ENCODE data around the gene ANGPTL2. TPM values are rescaled to one million over a fixed set of nuclear protein-coding genes. Genes with fewer than 3 reads are reported as not detected.

Gene ANGPTL2
- total RNA-seq, 1 donor from 2014 or later, result 41.4 TPM

DNA sequence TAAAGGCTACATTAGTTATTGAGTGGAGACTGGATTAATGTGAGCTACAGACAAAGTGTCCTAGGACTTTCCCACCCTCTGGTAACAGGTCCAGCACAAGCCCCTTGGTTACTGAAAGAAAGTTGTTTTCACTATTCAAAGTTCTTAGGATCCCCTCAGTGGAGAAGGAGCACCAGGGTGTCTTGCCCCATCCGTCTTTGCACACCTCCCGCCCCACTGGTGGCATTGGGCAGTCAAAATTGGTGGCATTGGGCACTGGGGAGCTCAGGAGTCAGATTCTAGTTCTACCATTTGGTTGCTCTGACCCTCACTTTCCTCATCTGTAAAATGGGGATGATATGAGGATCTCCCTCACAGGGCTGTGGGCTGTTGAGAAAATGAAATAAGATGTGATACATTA is 2.4 kb upstream of the ANGPTL2 start:
- intact Hi-C loops (cut with DNase I), result loop anchor here (5.0 kb wide), 1 partner anchor 92 kb away; no protein-coding TSS in a partner anchor
- peak; percentile 59 for DNase-seq (ENCODE audit: low spot score)

DNA sequence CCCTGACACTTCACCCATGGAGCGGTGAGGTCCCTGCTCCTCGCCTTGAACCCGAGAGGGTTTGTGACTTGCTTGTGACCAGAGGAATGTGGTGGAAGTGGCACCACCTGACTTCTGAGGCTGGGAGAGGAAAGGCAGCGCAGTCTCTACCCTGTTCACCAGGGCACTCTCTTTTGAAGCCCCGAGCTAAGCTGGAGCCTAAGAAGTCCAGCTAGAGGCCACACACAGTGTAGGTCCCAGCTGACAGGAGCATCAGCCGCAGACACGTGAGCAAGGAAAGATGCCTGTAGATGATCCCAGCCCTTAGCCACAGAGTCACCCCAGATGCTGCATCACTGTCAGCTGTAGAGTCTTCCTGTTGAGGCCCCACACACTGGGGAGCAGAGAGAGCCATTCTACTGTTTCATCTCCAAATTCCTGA is 1.7 kb upstream of the ANGPTL2 start:
- intact Hi-C loops (cut with DNase I), result loop anchor here (5.0 kb wide), 1 partner anchor 92 kb away; no protein-coding TSS in a partner anchor
- peak; percentile 67 for DNase-seq (ENCODE audit: low spot score)

DNA sequence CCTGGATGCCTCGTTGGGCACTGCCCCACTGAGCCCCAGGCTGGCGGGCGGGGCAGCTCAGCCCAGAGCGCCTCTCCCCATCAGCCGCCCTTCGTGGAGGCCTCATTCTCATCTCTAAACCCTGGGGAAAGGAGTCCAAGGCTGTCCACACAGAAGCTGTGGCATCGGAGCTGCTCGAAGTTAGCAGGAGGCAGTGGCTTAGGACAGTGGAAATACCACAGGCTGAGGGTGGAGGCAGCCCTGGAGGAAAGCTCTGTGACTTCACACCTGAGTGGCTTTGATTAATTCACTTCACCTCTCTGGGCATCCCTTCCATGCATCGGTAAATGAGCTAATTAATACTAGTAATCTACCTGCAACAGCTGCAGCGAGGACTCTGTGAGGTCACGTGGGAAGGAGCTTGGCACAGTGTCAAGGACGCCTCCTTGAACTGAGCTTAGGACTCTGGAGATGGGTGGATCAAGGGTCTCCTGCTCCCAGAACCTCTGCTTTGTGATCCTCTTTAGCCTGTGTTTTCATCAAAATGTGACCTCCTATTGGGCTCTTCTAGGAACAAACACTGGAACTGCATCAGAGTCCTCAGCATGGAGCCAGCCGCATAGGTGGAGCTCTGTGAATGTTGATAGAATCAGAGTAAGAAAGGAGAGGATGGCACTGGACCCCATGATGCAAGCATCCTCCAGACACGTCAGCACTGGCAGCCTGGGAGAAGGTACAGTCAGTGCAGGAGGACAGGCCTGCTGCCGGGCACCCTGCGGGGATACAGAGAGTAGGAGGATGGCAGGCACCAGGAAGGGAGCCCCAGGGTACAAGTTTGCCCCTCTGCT is 842 bp upstream of the ANGPTL2 start:
- intact Hi-C loops (cut with DNase I), result loop anchor here (2.0 to 5.0 kb wide), 2 partner anchors 64 to 91 kb away; no protein-coding TSS in a partner anchor
- peak; percentile 59 for DNase-seq (ENCODE audit: low spot score)

GRCh38 chr9:127121628-127122175 is 733 bp downstream of the ANGPTL2 start:
- peak; percentile 74 for DNase-seq (ENCODE audit: low spot score)
- intact Hi-C loops (cut with DNase I), result loop anchor here (2.0 to 5.0 kb wide), 2 partner anchors 65 to 89 kb away; no protein-coding TSS in a partner anchor

- DNase-seq (ENCODE audit: low spot score), result peak; percentile 35
- intact Hi-C loops (cut with DNase I), result no loop called here
Observed at GRCh38 chr9:127119320-127119709, 3.1 kb downstream of the ANGPTL2 start.

DNA sequence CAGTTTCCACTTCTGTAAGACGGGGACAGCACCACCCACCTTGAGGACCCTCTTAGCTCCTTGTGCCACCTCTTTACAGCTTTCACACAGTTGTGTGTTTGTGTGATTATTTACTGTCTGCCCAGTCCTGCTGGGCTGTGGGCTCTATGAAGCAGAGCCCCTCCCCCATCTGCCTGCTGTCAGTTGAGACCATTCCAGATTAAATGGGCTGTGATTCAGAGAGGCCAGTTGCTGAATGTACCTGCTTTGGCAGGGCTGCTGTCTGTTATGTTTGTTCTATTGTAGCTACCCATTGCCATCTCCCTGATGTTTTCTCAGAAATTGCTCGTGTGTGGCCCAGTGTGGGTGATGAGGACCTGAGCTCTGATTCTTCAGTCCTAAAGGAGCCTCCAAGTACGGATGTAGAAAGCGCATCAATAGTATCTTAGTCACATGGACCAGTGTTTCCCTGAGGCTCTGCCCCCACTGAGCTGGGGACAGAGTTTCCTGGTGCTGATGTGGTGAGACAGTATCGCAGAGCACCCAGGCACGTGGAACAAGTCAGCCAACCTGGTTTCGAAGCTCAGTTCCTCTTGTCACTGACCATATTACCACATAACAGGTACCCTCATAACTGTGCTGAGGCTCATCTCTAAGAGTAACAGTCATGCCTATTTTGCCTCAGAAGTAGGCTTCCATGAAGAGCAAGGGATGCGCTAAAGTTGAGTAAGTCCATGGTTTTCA is 3.7 kb downstream of the ANGPTL2 start:
- intact Hi-C loops (cut with DNase I), result no loop called here
- no peak for DNase-seq (ENCODE audit: low spot score)

- intact Hi-C loops (cut with DNase I), result no loop called here
- DNase-seq (ENCODE audit: low spot score), result peak; percentile 31
Observed at GRCh38 chr9:127117801-127118200, 4.6 kb downstream of the ANGPTL2 start.

DNA sequence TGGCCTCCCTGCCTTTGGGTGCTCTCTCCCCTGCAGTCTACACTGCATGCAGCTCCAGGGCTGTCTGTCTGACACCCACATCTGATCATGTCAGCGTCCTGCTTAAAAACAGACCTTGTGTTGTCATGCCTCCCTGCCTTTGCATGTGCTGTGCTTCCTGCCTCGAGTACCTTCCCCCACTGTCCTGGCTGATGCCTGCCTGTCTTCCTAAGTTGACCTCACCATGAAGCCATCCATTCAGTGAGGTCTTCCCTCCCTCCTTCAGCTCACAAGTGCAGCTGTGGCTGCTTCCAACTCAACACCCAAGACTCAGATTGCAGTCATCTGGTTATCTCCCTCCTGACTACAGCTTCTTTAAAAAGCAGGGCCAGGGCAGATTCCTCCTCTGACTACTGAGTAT is 5.5 kb downstream of the ANGPTL2 start:
- intact Hi-C loops (cut with DNase I), result no loop called here
- DNase-seq (ENCODE audit: low spot score), result peak; percentile 74

DNA sequence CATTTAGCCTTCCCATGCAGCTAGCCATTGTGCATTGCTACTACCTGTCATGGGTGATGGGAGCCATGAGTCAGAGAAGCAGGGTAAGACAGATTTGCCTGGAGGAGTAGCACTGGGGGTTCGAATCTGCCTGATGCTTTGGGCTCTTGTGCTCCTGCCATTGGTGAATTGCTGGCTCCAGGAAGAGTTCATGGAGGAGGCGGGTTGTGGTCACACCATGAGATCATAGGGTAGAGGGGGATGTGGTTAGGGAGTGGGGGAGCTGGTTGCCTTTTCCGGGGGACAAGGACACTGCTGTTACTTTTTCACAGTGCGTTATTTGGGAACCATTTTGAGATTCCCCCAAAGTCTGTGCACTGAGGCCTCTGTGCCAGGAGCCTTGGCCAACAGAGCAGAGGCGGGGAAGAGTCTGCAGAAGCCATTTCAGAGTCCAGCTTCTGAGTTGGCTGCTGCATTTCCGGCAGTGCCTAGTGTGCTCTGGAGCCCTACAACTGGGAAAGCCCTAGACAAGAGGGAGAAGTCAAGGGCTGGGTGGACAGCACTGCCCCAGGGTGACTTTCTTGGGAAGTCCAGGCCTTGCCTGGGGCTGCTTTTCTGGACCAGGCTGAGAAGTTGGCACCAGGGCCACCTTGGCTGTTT is 6.2 kb downstream of the ANGPTL2 start:
- intact Hi-C loops (cut with DNase I), result no loop called here
- no peak for DNase-seq (ENCODE audit: low spot score)

- intact Hi-C loops (cut with DNase I), result no loop called here
Observed at GRCh38 chr9:127114606-127115005, 7.8 kb downstream of the ANGPTL2 start.

DNA sequence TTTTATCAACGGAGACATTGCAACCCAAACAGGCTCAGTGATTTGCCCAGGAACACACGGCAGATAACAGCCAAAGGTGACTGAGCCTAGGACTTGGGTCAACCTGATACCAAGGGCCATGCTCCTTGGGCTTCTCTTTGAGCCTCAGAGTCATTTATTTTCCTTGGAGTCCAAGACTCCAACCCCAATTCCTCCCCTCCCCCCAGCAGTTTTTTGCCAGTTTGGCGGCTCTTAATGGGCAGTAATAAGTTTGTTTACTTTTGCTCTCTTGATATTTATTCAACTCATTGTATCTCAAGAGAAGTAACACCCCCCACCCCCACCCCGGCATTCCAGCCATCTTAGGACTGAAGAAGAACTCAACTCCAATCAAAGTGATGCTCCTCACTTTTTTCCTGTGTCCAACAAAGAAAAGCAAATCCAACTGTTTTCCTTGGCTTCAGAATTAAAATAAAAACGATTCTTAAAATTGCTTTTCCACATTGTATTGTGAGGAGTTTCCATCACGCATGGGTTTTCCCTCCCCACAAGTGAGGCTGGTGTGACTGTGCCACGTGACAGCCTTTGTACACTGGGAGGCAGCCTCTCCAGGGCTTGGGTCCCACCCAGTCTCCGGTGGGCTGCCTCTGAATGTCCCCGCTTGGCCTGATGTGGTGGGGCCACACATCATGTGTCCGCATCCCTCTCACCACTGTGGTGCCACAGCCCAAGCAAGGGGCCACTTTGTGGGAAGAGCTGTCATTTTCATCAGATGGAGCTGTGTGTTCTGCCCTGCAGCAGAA is 9.1 kb downstream of the ANGPTL2 start:
- DNase-seq (ENCODE audit: low spot score), result peak; percentile 47
- intact Hi-C loops (cut with DNase I), result no loop called here

More at GRCh38 chr9:127114606-127115005, 7.8 kb downstream of the ANGPTL2 start:
- DNase-seq (ENCODE audit: low spot score), result no peak

GRCh38 chr9:127112735-127113161 is 9.7 kb downstream of the ANGPTL2 start:
- peak; percentile 15 for DNase-seq (ENCODE audit: low spot score)
- intact Hi-C loops (cut with DNase I), result no loop called here

DNA sequence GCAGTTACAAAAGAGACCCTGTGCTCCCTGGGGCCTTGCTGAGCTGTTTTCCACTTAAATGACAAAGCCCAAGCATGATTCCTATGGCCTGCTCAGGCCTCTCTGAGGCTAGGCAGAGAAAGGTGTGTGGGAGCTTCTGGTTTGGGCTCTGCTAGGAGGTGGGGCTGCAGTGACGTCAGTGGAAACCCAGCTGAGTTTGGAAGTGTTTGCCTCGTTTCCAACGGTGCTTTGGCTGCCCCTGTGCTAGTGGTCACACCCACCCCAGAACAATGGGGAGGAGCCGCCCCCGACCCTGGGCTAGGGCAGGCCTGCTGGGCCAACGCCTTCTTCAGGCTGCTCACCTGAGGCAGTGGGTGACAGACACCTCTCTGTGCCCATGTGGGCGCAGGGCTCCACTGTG is 10.4 kb downstream of the ANGPTL2 start:
- intact Hi-C loops (cut with DNase I), result no loop called here
- DNase-seq (ENCODE audit: low spot score), result peak; percentile 81

DNA sequence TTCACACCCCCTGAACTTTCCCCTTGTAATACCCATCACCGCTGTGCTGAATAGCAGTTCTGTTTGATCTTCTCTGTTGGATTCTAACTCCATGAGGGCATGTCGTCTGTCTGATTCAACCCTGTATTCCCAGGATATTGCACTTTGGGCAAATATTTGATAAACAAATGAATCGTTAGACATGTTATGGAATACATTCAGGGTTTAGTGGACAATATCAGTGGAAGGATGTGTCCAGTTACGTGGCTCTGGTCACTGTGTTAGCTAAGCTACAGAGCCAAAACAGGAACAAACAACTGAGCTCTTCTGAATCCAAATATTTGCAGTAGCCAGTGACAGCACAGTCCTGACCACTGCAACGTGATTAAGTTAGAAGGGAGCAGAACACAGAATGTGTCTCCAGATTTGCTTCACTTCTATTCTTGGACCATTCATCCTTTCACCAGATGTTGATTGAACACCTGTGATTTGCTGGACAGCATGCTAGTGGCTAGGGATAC is 13.2 kb downstream of the ANGPTL2 start:
- DNase-seq (ENCODE audit: low spot score), result peak; percentile 27
- intact Hi-C loops (cut with DNase I), result no loop called here

DNA sequence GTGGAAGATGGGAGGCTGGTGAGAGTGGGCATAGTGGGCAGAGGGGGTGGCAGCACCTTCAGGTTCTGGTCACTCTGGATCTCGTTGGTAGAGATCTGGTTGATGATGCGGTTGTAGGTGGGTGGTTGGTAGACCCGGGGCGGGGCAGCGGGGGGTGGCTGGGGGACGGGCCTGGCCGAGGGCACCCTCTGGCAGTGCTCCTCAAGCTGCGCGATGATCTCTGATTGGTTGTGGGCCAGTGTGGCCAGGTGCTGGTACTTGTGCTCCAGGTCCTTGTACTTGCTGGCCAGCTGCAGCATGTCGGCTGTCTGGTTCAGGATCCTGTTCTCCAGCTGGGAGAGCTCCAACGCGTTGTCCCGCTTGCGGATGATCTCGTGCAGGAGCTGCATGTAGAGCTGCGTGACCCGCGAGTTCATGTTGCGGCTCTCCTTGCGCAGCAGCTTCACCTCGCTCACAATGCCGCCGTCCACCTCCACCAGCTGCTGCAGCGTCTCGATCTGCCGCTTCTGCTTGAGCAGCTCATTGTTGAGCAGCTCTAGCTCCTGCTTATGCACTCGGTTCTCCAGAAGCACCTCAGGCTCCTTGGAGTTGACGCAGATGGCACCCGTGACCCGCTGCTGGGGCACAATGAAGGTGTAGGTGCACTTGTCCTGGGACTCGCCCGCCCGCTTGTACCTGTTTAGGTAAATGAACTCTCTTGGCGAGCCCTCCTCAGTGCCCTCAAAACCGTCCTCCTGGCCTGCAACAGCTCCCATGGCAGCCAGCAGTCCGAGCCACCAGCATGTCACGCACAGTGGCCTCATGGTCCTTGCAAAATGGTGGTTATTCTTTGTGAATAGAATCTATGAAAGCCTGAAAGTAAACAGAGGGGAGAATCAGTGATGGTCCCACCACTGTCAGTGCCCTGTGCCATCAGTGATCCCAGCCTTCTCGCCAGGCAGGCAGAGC is 14.2 kb downstream of the ANGPTL2 start:
- intact Hi-C loops (cut with DNase I), result no loop called here
- peak; percentile 68 for DNase-seq (ENCODE audit: low spot score)

DNA sequence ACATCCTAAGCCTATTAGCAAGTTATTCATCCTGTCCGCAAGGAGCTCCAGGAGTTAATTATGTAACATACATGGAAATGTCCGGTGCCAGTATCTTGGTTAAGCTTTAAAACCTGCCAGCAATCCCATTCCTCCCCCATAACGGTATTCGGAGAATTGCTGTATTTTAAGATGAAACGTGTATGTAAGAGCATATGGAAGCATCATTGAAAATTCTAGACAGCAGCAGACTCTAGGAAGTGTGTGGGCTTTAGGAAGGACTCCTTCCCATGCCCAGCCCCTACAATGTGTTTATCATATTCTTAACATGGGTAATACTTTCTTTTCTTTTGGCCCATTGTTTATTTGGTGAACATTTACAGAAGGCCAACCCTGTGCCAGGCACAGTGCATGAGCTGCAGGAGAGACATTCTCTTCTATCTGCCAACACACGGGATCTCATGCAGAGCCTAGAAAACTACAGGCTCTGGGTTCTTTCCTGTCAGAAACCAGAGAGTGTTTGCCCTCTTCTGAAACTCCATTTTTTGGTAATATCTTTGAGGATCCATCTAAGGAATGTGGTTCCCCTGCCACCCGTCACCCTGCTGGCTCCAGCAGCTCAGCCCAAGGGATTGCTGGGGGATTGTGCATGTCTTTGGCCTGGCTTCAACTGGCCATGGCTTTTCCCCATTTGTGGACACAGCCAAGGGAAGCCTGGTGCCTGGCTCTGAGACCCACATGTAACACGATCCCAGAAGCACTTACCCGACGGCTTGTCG is 15.1 kb downstream of the ANGPTL2 start:
- intact Hi-C loops (cut with DNase I), result no loop called here
- DNase-seq (ENCODE audit: low spot score), result peak; percentile 35

GRCh38 chr9:127106466-127106855 is 16.0 kb downstream of the ANGPTL2 start:
- intact Hi-C loops (cut with DNase I), result no loop called here
- DNase-seq (ENCODE audit: low spot score), result peak; percentile 15

All from cardiac septum (tissue), 1 donor.